K562 (cell line): Measurements from ENCODE around the gene KCNH3. TPM values are rescaled to one million over a fixed set of nuclear protein-coding genes. Genes with fewer than 3 reads are reported as not detected.

ENCODE experiments used
- ATAC-seq: fragments of 200-7000 bp; cut with Tn5 transposase; 3 replicates; pipeline ENCODE4 v1.9.1; 2020; ENCODE audit warnings: moderate library complexity
- BruUV-seq: library from RNA; stranded (reverse); fragments of 400-500 nt; replicated peaks from 2 replicates; lab custom pipeline; 2021; lab: Mats Ljungman, UMichigan
- CTCF ChIA-PET: fragments of 300-600 bp; formaldehyde crosslinking; extraction: SDS; loops from one replicate; lab custom pipeline; 2021; ENCODE audit warnings: low intra/inter-chr PET ratio; lab: Yijun Ruan, JAX
- POLR2A ChIA-PET: fragments of 300-600, 350-650 bp; sonication (Branson Sonifier 250); formaldehyde crosslinking; extraction: SDS; loops from one replicate; lab custom pipeline; 2021; ENCODE audit warnings: antibody characterized with exemption, inconsistent platforms; lab: Yijun Ruan, JAX
- DNase-seq, 4 experiments: peaks; one replicate each; pipeline versions ENCODE4 v3.0.0 to v3.0.0-alpha.2; 2011 to 2018; ENCODE audit warnings: low spot score in 3 of 4, mixed read lengths in 3 of 4; ENCODE audit errors: extremely low read depth in 1 of 4
- FAIRE-seq: peaks from 2 replicates; lab custom pipeline; 2011; peaks lifted over from hg19 to GRCh38; lab: Jason Lieb, UNC
- H2AFZ ChIP-seq: 2 replicates; pipeline ENCODE4 v1.6.0; 2011; ENCODE audit warnings: low read depth, low read length, control low read depth, inconsistent platforms
- H3K27ac ChIP-seq: fragments of 200-600 bp; 3 replicates; pipeline ENCODE4 v1.8.0; 2011; ENCODE audit warnings: low read depth, mild to moderate bottlenecking, control low read depth, inconsistent platforms, low read length, moderate library complexity, mixed read lengths; ENCODE audit errors: extremely low read depth
- H3K27me3 ChIP-seq, 2 experiments: fragments of 300-600 bp in 1 of 2; 2 replicates in 1 of 2; 3 replicates in 1 of 2; pipeline versions ENCODE4 v1.6.0 to v1.8.0; 2011; ENCODE audit warnings: inconsistent platforms in 2 of 2, low read length in 2 of 2, mild to moderate bottlenecking in 1 of 2, mixed read lengths in 1 of 2, moderate library complexity in 1 of 2; ENCODE audit not compliant: control insufficient read depth in 2 of 2, insufficient read depth in 2 of 2
- H3K36me3 ChIP-seq: fragments of 300-600 bp; 3 replicates; pipeline ENCODE4 v1.8.0; 2011; ENCODE audit warnings: mild to moderate bottlenecking, low read length, inconsistent platforms; ENCODE audit not compliant: control insufficient read depth, insufficient read depth
- H3K4me1 ChIP-seq, 2 experiments: fragments of 200-600 bp in 1 of 2; replicated peaks in 1 of 2; 2 replicates in 1 of 2; 3 replicates in 1 of 2; pipeline versions ENCODE4 v1.5.1 to v1.8.0; 2011; ENCODE audit warnings: inconsistent platforms in 2 of 2, low read length in 2 of 2, mild to moderate bottlenecking in 1 of 2, mixed read lengths in 1 of 2, moderate library complexity in 1 of 2; ENCODE audit not compliant: control insufficient read depth in 2 of 2, insufficient read depth in 2 of 2
- H3K4me2 ChIP-seq: 2 replicates; pipeline ENCODE4 v1.6.1; 2011; ENCODE audit warnings: low read length, control low read depth, inconsistent platforms, mixed read lengths; ENCODE audit not compliant: insufficient read depth
- H3K4me3 ChIP-seq: fragments of 200-600 bp; sonication (generic), shearing (Covaris generic); 2 replicates; pipeline ENCODE4 v1.5.1; 2016; ENCODE audit warnings: control low read depth, inconsistent platforms
- H3K79me2 ChIP-seq: fragments of 200-600 bp; 3 replicates; pipeline ENCODE4 v1.8.0; 2011; ENCODE audit warnings: low read length, inconsistent platforms; ENCODE audit not compliant: control insufficient read depth, insufficient read depth
- H3K9ac ChIP-seq, 2 experiments: 2 replicates each; pipeline versions ENCODE4 v1.6.0 to v1.6.1; 2011; ENCODE audit warnings: low read depth in 2 of 2, low read length in 2 of 2, control low read depth in 1 of 2, inconsistent platforms in 1 of 2, mild to moderate bottlenecking in 1 of 2, mixed read lengths in 1 of 2; ENCODE audit not compliant: insufficient read depth in 1 of 2
- H3K9me1 ChIP-seq: one replicate; pipeline ENCODE4 v1.6.0; 2011; ENCODE audit warnings: inconsistent platforms, mild to moderate bottlenecking, low read length, moderate library complexity; ENCODE audit not compliant: control insufficient read depth, insufficient read depth
- H3K9me3 ChIP-seq: replicated peaks from 2 replicates; pipeline ENCODE4 v1.5.1; 2011; ENCODE audit warnings: low read depth, low read length, inconsistent platforms; ENCODE audit not compliant: control insufficient read depth, insufficient read depth
- H4K20me1 ChIP-seq: replicated peaks from 2 replicates; pipeline ENCODE4 v1.6.1; 2011; ENCODE audit warnings: low read length, inconsistent platforms, mixed read lengths; ENCODE audit not compliant: control insufficient read depth, insufficient read depth
- BCL6 ChIP-seq: fragments of 250-450 bp; sonication (Bioruptor Pico); IDR thresholded peaks from 2 replicates; pipeline ENCODE4 v1.4.0; 2020
- BMI1 ChIP-seq: fragments of 150-350 bp; IDR thresholded peaks from 2 replicates; pipeline ENCODE4 v1.6.1; 2014; ENCODE audit warnings: low read length
- CREB1 ChIP-seq, 2 experiments: sonication (generic) in 1 of 2; formaldehyde crosslinking in 1 of 2; IDR thresholded peaks; 2 replicates each; pipeline versions ENCODE4 v1.6.1 to v1.8.0; 2012 to 2022; ENCODE audit warnings: inconsistent platforms in 1 of 2, mild to moderate bottlenecking in 1 of 2, missing genetic modification reagents in 1 of 2, moderate library complexity in 1 of 2
- CTBP1 ChIP-seq: fragments of 450-650 bp; IDR thresholded peaks from 2 replicates; pipeline ENCODE4 v1.6.1; 2016; ENCODE audit warnings: borderline replicate concordance
- HEY1 ChIP-seq: fragments of 250-450 bp; sonication (Bioruptor Pico); IDR thresholded peaks from 2 replicates; pipeline ENCODE4 v1.5.0; 2020; ENCODE audit warnings: mild to moderate bottlenecking, moderate library complexity, borderline replicate concordance
- HMG20B ChIP-seq: fragments of 250-450 bp; sonication (Bioruptor Pico); IDR thresholded peaks from 2 replicates; pipeline ENCODE4 v1.5.0; 2021; ENCODE audit warnings: mild to moderate bottlenecking
- POLR3G ChIP-seq: IDR thresholded peaks from 2 replicates; pipeline ENCODE4 v1.6.1; 2011; ENCODE audit not compliant: insufficient read length, insufficient replicate concordance; ENCODE audit errors: extremely low read depth
- SOX6 ChIP-seq: fragments of 450-650 bp; IDR thresholded peaks from 2 replicates; pipeline ENCODE4 v1.6.1; 2014; ENCODE audit warnings: mild to moderate bottlenecking
- ZNF143 ChIP-seq: sonication (generic); formaldehyde crosslinking; IDR thresholded peaks from 2 replicates; pipeline ENCODE4 v1.9.0; 2022; ENCODE audit warnings: mild to moderate bottlenecking, missing genetic modification reagents
- ZNF253 ChIP-seq: fragments of 250-450 bp; sonication (Bioruptor Pico); conservative IDR thresholded peaks from 2 replicates; pipeline ENCODE4 v1.6.1; 2021; ENCODE audit warnings: mild to moderate bottlenecking
- ZSCAN29 ChIP-seq: fragments of 450-650 bp; IDR thresholded peaks from 2 replicates; pipeline ENCODE4 v1.6.1; 2017
- WGBS: fragments of 100-300 bp; shearing (Covaris generic); methylation state at CpG from one replicate; pipeline ENCODE4 v1.1.6; 2016; ENCODE audit warnings: low coverage, mixed read lengths; ENCODE audit not compliant: insufficient coverage; ENCODE audit errors: missing lambda C conversion rate; 5-methylcytosine and 5-hydroxymethylcytosine counted together
- in situ Hi-C: fragments of 300-500 bp; cut with MboI; formaldehyde crosslinking; loops from 4 replicates; pipeline ENCODE4 v1.15.0; 2018; ENCODE audit warnings: inconsistent platforms, mixed read lengths
- intact Hi-C: fragments of 100-400 bp; cut with micrococcal nuclease; formaldehyde crosslinking; loops from 2 replicates; pipeline ENCODE4 v1.14.2; 2022
- polyA plus RNA-seq, 8 experiments: library from polyadenylated mRNA; depleted of rRNA in 4 of 8; stranded (reverse) in 5 of 8; unstranded in 3 of 8; fragments of >200 nt; fragmentation: Nextera tagmentation in 2 of 8; fragmentation: Illumina TruSeq in 1 of 8; extraction: Ambion mirVana in 2 of 8; extraction: Trizol in 1 of 8; gene quantifications; 2 replicates each; pipeline versions ENCODE4 v1.2.1 to v1.2.3, GENCODE V29; 2011 to 2014; ENCODE audit warnings: inconsistent platforms in 1 of 8, missing spikeins in 1 of 8
- total RNA-seq, 7 experiments: library from RNA; depleted of rRNA in 6 of 7; stranded (reverse); fragments of >200 nt in 6 of 7; fragmentation: Illumina TruSeq in 2 of 7; extraction: Trizol in 2 of 7; gene quantifications; 2 replicates each; pipeline versions ENCODE4 v1.2.1 to v1.2.3, GENCODE V29; 2011 to 2021; ENCODE audit warnings: low replicate concordance in 1 of 7
- TF ChIP-seq, protein P1 (sequence below): fragments of 450-650 bp; formaldehyde crosslinking; conservative IDR thresholded peaks from 2 replicates; pipeline ENCODE4 v1.4.0; 2022; ENCODE audit warnings: mild to moderate bottlenecking, missing genetic modification characterization
- TF ChIP-seq, protein P2 (sequence below), 2 experiments: IDR thresholded peaks; 2 replicates each; pipeline ENCODE4 v1.6.1; 2012; ENCODE audit warnings: improper control_type of control experiment in 2 of 2, low read depth in 2 of 2, low read length in 2 of 2, borderline replicate concordance in 1 of 2
- TF ChIP-seq, protein P3 (sequence below): sonication (generic); formaldehyde crosslinking; IDR thresholded peaks from 2 replicates; pipeline ENCODE4 v1.8.0; 2022; ENCODE audit warnings: mild to moderate bottlenecking, low read depth, missing genetic modification reagents
- TF ChIP-seq, protein P4 (sequence below), 2 experiments: fragments of 450-650 bp in 1 of 2; IDR thresholded peaks; 2 replicates each; pipeline ENCODE4 v1.6.1; 2011 to 2017; ENCODE audit warnings: low read depth in 2 of 2, antibody characterized with exemption in 1 of 2, borderline replicate concordance in 1 of 2, low read length in 1 of 2, mild to moderate bottlenecking in 1 of 2, mixed read lengths in 1 of 2; ENCODE audit not compliant: control insufficient read depth in 1 of 2

KCNH3 gene
- total and polyA plus RNA-seq, 9 of the 15 experiments (the other 6 are each of a cell fraction or from before 2014, with no cell fraction given) = 0.01 to 0.09 TPM; not detected in 7

DNA sequence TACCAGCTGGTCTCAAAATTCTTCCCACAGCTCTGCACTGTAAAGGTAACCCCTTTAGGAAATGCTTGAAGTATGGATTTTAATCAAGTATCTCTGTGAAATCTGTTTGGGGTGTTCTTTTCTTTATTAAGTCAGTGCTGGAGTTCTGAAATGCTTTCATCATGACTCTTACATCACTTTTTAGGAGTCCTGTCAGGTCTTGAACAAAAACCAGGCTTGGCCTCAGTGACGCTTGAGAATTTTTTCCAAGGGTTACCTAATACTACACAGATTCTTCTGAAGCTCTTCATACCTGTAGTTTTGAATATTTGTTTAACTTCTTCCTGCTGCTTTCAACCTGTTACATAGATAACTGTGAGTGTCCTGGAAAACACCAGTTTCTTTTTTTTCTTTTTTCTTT lies 47.0 kb upstream of the KCNH3 start:
- H3K4me3 ChIP-seq = no peak overlapping the region
- ChIA-PET CTCF (no interaction called here), POLR2A (no interaction called here)
- no peaks in the 10 kb centered on the region for H3K4me1 ChIP-seq
- no peak overlapping the region for H3K9ac ChIP-seq
- intact Hi-C loops (no loop called here), in situ Hi-C loops (no loop called here)
- ATAC-seq = no peak
- no peak overlapping the region for H3K4me2 ChIP-seq
- WGBS = 100% methylated on average over 1 of the region's 1 CpG
- H2AFZ ChIP-seq = no peak overlapping the region
- no peak for DNase-seq
- H4K20me1 ChIP-seq = no peaks in the 10 kb centered on the region
- no peak overlapping the region for H3K27ac ChIP-seq
- H3K9me1 ChIP-seq = no peaks in the 10 kb centered on the region
- no TSS peak for BruUV-seq
- H3K36me3 ChIP-seq = peaks cover 3% of the 10 kb centered on the region; the same call in 2 of the 3 replicates
- no peaks in the 10 kb centered on the region for H3K27me3 ChIP-seq
- H3K79me2 ChIP-seq = no peaks in the 10 kb centered on the region
- FAIRE-seq = no peak
- no peaks in the 10 kb centered on the region for H3K9me3 ChIP-seq
- TF ChIP-seq SOX6 (no peak), HEY1 (CRISPR knock-in tag) (no peak), CTBP1 (no peak), BMI1 (no peak), POLR3G (no peak), ZSCAN29 (no peak), BCL6 (CRISPR knock-in tag) (no peak), HMG20B (no peak), ZNF253 (CRISPR knock-in tag) (no peak), CREB1 (IDR thresholded peaks at IDR 0.05) (no peak), CREB1 (CRISPR knock-in tag; IDR thresholded peaks at IDR 0.05) (no peak), ZNF143 (no peak)
- TF ChIP-seq, protein P1, sequence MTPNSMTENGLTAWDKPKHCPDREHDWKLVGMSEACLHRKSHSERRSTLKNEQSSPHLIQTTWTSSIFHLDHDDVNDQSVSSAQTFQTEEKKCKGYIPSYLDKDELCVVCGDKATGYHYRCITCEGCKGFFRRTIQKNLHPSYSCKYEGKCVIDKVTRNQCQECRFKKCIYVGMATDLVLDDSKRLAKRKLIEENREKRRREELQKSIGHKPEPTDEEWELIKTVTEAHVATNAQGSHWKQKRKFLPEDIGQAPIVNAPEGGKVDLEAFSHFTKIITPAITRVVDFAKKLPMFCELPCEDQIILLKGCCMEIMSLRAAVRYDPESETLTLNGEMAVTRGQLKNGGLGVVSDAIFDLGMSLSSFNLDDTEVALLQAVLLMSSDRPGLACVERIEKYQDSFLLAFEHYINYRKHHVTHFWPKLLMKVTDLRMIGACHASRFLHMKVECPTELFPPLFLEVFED (CRISPR knock-in tag) = no peak
- TF ChIP-seq, protein P2, sequence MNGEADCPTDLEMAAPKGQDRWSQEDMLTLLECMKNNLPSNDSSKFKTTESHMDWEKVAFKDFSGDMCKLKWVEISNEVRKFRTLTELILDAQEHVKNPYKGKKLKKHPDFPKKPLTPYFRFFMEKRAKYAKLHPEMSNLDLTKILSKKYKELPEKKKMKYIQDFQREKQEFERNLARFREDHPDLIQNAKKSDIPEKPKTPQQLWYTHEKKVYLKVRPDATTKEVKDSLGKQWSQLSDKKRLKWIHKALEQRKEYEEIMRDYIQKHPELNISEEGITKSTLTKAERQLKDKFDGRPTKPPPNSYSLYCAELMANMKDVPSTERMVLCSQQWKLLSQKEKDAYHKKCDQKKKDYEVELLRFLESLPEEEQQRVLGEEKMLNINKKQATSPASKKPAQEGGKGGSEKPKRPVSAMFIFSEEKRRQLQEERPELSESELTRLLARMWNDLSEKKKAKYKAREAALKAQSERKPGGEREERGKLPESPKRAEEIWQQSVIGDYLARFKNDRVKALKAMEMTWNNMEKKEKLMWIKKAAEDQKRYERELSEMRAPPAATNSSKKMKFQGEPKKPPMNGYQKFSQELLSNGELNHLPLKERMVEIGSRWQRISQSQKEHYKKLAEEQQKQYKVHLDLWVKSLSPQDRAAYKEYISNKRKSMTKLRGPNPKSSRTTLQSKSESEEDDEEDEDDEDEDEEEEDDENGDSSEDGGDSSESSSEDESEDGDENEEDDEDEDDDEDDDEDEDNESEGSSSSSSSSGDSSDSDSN (IDR thresholded peaks at IDR 0.05; ENCODE audit: borderline replicate concordance in 1 of 2, low read depth in 2 of 2, low read length in 2 of 2) = no peak
- TF ChIP-seq, protein P3, sequence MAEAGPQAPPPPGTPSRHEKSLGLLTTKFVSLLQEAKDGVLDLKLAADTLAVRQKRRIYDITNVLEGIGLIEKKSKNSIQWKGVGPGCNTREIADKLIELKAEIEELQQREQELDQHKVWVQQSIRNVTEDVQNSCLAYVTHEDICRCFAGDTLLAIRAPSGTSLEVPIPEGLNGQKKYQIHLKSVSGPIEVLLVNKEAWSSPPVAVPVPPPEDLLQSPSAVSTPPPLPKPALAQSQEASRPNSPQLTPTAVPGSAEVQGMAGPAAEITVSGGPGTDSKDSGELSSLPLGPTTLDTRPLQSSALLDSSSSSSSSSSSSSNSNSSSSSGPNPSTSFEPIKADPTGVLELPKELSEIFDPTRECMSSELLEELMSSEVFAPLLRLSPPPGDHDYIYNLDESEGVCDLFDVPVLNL = no peak
- TF ChIP-seq, protein P4, sequence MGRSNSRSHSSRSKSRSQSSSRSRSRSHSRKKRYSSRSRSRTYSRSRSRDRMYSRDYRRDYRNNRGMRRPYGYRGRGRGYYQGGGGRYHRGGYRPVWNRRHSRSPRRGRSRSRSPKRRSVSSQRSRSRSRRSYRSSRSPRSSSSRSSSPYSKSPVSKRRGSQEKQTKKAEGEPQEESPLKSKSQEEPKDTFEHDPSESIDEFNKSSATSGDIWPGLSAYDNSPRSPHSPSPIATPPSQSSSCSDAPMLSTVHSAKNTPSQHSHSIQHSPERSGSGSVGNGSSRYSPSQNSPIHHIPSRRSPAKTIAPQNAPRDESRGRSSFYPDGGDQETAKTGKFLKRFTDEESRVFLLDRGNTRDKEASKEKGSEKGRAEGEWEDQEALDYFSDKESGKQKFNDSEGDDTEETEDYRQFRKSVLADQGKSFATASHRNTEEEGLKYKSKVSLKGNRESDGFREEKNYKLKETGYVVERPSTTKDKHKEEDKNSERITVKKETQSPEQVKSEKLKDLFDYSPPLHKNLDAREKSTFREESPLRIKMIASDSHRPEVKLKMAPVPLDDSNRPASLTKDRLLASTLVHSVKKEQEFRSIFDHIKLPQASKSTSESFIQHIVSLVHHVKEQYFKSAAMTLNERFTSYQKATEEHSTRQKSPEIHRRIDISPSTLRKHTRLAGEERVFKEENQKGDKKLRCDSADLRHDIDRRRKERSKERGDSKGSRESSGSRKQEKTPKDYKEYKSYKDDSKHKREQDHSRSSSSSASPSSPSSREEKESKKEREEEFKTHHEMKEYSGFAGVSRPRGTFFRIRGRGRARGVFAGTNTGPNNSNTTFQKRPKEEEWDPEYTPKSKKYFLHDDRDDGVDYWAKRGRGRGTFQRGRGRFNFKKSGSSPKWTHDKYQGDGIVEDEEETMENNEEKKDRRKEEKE (IDR thresholded peaks at IDR 0.05; ENCODE audit: borderline replicate concordance in 1 of 2, control insufficient read depth in 1 of 2, low read depth in 2 of 2, low read length in 1 of 2) = no peak
